Naive thymus-derived CD4-positive, alpha-beta T cell (primary cell): ENCODE measurements around the gene TLCD4. TPM values are rescaled to one million over a fixed set of nuclear protein-coding genes. Genes with fewer than 3 reads are reported as not detected.
A peak's percentile ranks its signal among the peaks of the same experiment; 100 is the strongest.

ENCODE experiments used
- ATAC-seq: fragments of 150-1000 bp; cut with Tn5 transposase; 2 replicates; pipeline ENCODE4 v1.10.0; 2021; ENCODE audit warnings: mild to moderate bottlenecking, moderate library complexity
- CTCF ChIA-PET: fragments of 350-600 bp; sonication (Branson Sonifier 250); formaldehyde crosslinking; loops from one replicate; lab custom pipeline; 2021; ENCODE audit warnings: antibody characterized with exemption; lab: Charles Lee
- POLR2A ChIA-PET: fragments of 350-600 bp; sonication (Branson Sonifier 250); formaldehyde crosslinking; loops from one replicate; lab custom pipeline; 2021; ENCODE audit warnings: antibody characterized with exemption, inconsistent platforms; lab: Charles Lee
- DNase-seq, 9 donors: peaks; one replicate each; pipeline versions ENCODE4 v3.0.0 to v3.0.0-alpha.2; 2020 to 2022; ENCODE audit warnings: mixed read lengths in 1 of 9
- H3K27ac ChIP-seq: one replicate; pipeline ENCODE4 v1.7.0; 2013; ENCODE audit warnings: mild to moderate bottlenecking, low read depth, low read length, moderate library complexity
- H3K27me3 ChIP-seq, 2 donors: one replicate each; pipeline ENCODE4 v1.7.0; 2013; ENCODE audit warnings: low read length in 2 of 2, mild to moderate bottlenecking in 2 of 2, moderate library complexity in 2 of 2; ENCODE audit not compliant: control insufficient read depth in 2 of 2, insufficient read depth in 2 of 2
- H3K36me3 ChIP-seq, 3 experiments: 1 replicate in 2 of 3; 2 replicates in 1 of 3; pipeline ENCODE4 v1.7.0; 2013; ENCODE audit warnings: low read length in 3 of 3, mild to moderate bottlenecking in 3 of 3, moderate library complexity in 1 of 3; ENCODE audit not compliant: insufficient read depth in 3 of 3, control insufficient read depth in 2 of 3
- H3K4me1 ChIP-seq, 2 donors: one replicate each; pipeline ENCODE4 v1.7.0; 2013; ENCODE audit warnings: low read length in 2 of 2, mild to moderate bottlenecking in 2 of 2, moderate library complexity in 1 of 2; ENCODE audit not compliant: control insufficient read depth in 2 of 2, insufficient read depth in 2 of 2
- H3K4me3 ChIP-seq: 2 replicates; pipeline ENCODE4 v1.7.0; 2013; ENCODE audit warnings: mild to moderate bottlenecking, low read length
- H3K9me3 ChIP-seq, 3 experiments: 1 replicate in 2 of 3; 2 replicates in 1 of 3; pipeline ENCODE4 v1.7.0; 2013; ENCODE audit warnings: low read length in 3 of 3; ENCODE audit not compliant: control insufficient read depth in 2 of 3
- H3K27ac Mint-ChIP-seq, 9 donors: one replicate each; pipeline ENCODE4 v1.8.0; 2020 to 2022; ENCODE audit warnings: mixed read lengths in 9 of 9, mild to moderate bottlenecking in 8 of 9, moderate library complexity in 5 of 9, inconsistent platforms in 2 of 9
- H3K27me3 Mint-ChIP-seq, 5 donors: one replicate each; pipeline ENCODE4 v1.8.0; 2021 to 2022; ENCODE audit warnings: mixed read lengths in 5 of 5, mild to moderate bottlenecking in 1 of 5
- H3K36me3 Mint-ChIP-seq, 5 donors: one replicate each; pipeline ENCODE4 v1.8.0; 2020 to 2022; ENCODE audit warnings: mixed read lengths in 5 of 5, mild to moderate bottlenecking in 3 of 5, inconsistent platforms in 1 of 5
- H3K4me1 Mint-ChIP-seq, 7 donors: one replicate each; pipeline ENCODE4 v1.8.0; 2020 to 2022; ENCODE audit warnings: mixed read lengths in 7 of 7, mild to moderate bottlenecking in 3 of 7, inconsistent platforms in 1 of 7
- H3K4me3 Mint-ChIP-seq, 10 donors: one replicate each; pipeline ENCODE4 v1.8.0; 2020 to 2022; ENCODE audit warnings: mild to moderate bottlenecking in 10 of 10, mixed read lengths in 10 of 10, moderate library complexity in 6 of 10, inconsistent platforms in 2 of 10
- H3K9me3 Mint-ChIP-seq, 11 donors: one replicate each; pipeline ENCODE4 v1.8.0; 2020 to 2022; ENCODE audit warnings: mixed read lengths in 11 of 11, mild to moderate bottlenecking in 4 of 11, inconsistent platforms in 1 of 11, moderate library complexity in 1 of 11
- intact Hi-C, 2 donors: fragments of 100-400 bp; cut with micrococcal nuclease; formaldehyde crosslinking; loops; one replicate each; pipeline ENCODE4 v1.15.1; 2023
- polyA plus RNA-seq, 2 donors: library from polyadenylated mRNA; unstranded; fragments of 300-500 nt; fragmentation: Illumina TruSeq; gene quantifications; one replicate each; pipeline ENCODE4 v1.2.3, GENCODE V29; 2021
- total RNA-seq, 6 experiments: library from RNA in 5 of 6; stranded (reverse) in 5 of 6; gene quantifications; 1 replicate in 5 of 6; 2 replicates in 1 of 6; pipeline ENCODE4 v1.2.3 and lab custom pipeline; 2021 to 2026

Gene TLCD4
- total and polyA plus RNA-seq, 7 experiments from 2014 or later: not detected

DNA sequence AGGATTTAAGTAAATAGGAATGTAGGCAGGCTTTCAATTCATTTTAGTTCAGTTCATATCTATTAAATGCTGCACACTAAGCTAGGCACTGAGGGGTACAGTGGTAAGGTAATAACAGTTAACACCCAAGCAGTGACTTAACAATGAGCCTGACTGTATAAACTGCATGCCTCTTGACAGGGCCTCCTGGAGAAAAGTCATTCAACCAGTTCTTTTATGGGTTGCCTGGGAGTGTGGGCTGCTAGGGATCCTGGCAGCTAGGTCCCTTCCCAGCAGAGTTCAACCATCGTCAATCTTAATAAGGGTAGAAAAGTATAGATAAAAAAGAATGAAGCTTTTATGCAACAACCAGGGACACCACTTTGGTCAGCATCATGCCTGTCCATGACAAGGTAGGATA lies 36.3 kb upstream of the TLCD4 start:
- Histone ChIP-seq H3K27ac (no peak overlapping the region), H3K27me3 (no peaks in the 10 kb centered on the region), H3K36me3 (no peaks in the 10 kb centered on the region), H3K4me3 (no peak overlapping the region), H3K9me3 (no peaks in the 10 kb centered on the region), H3K4me1 (no peaks in the 10 kb centered on the region)
- ChIA-PET POLR2A (interaction anchor here (1.7 kb wide), 1 partner anchor 8 kb away, joined by 5 read pairs; the partner anchor contains the start of gene ALG14), CTCF (interaction anchor here (1.1 kb wide), 1 partner anchor 20 kb away, joined by 3 read pairs; no protein-coding TSS in a partner anchor)
- Mint-ChIP-seq H3K27me3 (peaks cover 0 to 19% (median 12%) of the 10 kb centered on the region in 5 donors), H3K9me3 (no peaks in the 10 kb centered on the region), H3K4me1 (peaks cover 0 to 4% (median 0%) of the 10 kb centered on the region in 7 donors), H3K36me3 (no peaks in the 10 kb centered on the region), H3K4me3 (no peak overlapping the region), H3K27ac (no peak overlapping the region)
- DNase-seq: no peak
- ATAC-seq: no peak
- intact Hi-C loops: no loop called here

DNA sequence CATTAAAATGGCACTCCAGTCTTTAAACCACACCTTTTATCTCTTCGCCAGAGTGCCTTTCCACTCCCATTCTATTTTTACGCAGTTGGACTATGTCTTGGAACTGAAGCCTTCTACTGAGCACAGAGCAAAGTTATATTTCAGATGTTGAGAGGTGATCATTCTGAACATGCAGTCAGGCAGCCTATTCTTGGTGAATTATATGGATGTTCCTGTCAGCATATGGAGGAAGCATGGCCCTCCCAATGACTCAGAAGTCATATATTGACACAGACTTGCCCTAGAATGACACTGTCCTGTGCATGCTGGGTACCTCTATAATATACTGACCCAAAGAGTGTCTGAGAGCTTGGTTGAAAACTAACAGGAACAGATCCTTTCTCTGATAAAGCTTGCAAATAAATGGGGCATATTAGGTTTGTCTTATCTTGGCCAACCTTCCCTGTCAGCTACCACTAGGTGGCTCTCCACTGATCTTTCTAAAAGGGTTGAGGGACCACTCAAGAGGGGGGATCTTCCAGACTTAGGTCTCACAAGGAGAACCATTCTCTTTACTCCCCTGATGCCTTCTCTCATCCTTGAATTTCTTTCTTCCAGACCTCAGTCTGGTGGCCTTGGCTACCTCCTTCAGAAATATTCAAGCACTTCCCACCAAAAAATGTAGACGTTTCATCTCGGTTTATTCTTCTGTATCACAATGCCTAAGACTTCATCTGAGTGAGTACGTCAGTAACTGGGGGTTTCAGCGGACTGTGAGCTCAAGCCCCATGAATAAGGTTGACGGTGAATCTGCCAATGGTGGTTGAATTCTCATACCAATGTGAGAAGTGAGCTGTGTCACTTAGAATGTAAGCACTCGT lies 32.6 kb upstream of the TLCD4 start:
- ChIA-PET CTCF (interaction anchor here (0.6 to 1.7 kb wide), 5 partner anchors 11 to 230 kb away, joined by 3 to 8 read pairs (median 5); partner anchors contain the start of gene RWDD3), POLR2A (interaction anchor here (0.6 to 1.6 kb wide), 3 partner anchors 9 to 149 kb away, joined by 3 to 5 read pairs (median 5); partner anchors contain the start of genes ALG14 and RWDD3)
- Histone ChIP-seq H3K27ac (no peak overlapping the region), H3K4me1 (no peaks in the 10 kb centered on the region), H3K27me3 (no peaks in the 10 kb centered on the region), H3K9me3 (no peaks in the 10 kb centered on the region), H3K36me3 (no peaks in the 10 kb centered on the region), H3K4me3 (no peak overlapping the region)
- Mint-ChIP-seq H3K27me3 (peaks cover 0 to 29% (median 18%) of the 10 kb centered on the region in 5 donors), H3K36me3 (no peaks in the 10 kb centered on the region), H3K27ac (no peak overlapping the region), H3K9me3 (no peaks in the 10 kb centered on the region), H3K4me3 (no peak overlapping the region), H3K4me1 (peaks cover 0 to 4% (median 0%) of the 10 kb centered on the region in 7 donors)
- ATAC-seq (peak; percentile 72), DNase-seq (peak in 7 of 9 donors; percentile 7 to 26 (median 20))
- intact Hi-C loops: loop anchor here (1.0 kb wide), 2 partner anchors 11 to 150 kb away; partner anchors contain the start of gene RWDD3 (in 2 of the 2)

DNA sequence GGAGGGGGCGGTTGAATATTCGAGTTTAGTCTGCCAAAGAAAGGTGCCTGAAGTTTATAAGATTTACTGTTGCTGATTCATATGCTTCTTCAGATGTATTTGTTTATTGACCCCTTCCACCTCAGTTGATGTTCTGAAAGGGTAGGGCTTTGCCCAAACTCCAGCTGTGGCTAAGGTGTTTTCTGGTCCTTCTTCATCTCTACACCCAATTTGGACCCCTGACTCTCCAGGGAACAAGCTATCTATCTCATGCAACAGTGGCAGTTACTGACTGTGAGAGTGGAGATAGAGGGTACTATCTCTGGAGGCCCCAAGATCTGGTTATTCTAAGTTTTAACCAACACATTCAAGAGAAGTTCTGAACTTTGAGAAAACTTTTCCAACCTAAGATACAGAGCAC lies 31.8 kb upstream of the TLCD4 start:
- Histone ChIP-seq H3K27me3 (no peaks in the 10 kb centered on the region), H3K36me3 (no peaks in the 10 kb centered on the region), H3K9me3 (no peaks in the 10 kb centered on the region), H3K27ac (no peak overlapping the region), H3K4me3 (no peak overlapping the region), H3K4me1 (no peaks in the 10 kb centered on the region)
- intact Hi-C loops: no loop called here
- H3K4me1 Mint-ChIP-seq: peaks cover 0 to 4% (median 0%) of the 10 kb centered on the region in 7 donors
- DNase-seq (no peak), ATAC-seq (no peak)
- ChIA-PET POLR2A (interaction anchor here (1.5 kb wide), 1 partner anchor 149 kb away, joined by 5 read pairs; the partner anchor contains the start of gene RWDD3), CTCF (interaction anchor here (1.4 to 1.7 kb wide), 2 partner anchors 26 to 148 kb away, joined by 6 to 8 read pairs; partner anchors contain the start of gene RWDD3)
- no peak overlapping the region for H3K4me3 Mint-ChIP-seq
- H3K27ac Mint-ChIP-seq: no peak overlapping the region
- peaks cover 5 to 29% (median 19%) of the 10 kb centered on the region in 5 donors for H3K27me3 Mint-ChIP-seq
- H3K36me3 Mint-ChIP-seq: no peaks in the 10 kb centered on the region
- H3K9me3 Mint-ChIP-seq: peaks cover 0 to 3% (median 0%) of the 10 kb centered on the region in 11 donors

DNA sequence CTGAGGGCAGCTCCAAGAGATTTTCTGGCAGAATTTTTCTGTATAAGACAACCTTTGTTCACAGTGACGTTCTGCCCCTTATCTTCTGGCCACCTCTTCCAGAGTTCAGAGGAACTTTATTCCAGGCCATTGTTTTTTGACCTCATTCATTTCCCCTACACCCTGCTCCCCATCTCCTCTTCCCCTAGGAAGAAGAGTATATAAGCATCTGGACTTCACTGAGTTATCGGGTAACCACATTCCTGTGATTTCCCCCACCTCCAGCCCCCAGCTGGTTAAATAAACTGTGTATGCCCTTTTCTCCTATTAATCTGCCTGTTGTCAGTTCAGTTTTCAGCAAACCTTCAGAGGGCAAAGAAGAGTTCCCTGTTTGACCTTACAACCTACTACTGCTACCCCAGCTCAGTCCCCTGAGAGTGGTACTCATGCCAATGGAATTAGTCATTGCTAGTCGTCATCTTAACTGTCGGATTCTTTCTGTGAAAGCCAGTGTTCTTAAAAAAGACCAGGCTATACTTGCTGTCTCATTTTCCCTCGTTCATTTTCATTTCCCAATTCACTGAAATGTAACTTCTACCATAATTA lies 30.1 kb upstream of the TLCD4 start:
- peaks cover 8 to 29% (median 22%) of the 10 kb centered on the region in 5 donors for H3K27me3 Mint-ChIP-seq
- Histone ChIP-seq H3K36me3 (no peaks in the 10 kb centered on the region), H3K4me3 (no peak overlapping the region), H3K9me3 (no peaks in the 10 kb centered on the region), H3K27ac (no peak overlapping the region), H3K27me3 (no peaks in the 10 kb centered on the region), H3K4me1 (no peaks in the 10 kb centered on the region)
- peaks cover 0 to 4% (median 0%) of the 10 kb centered on the region in 7 donors for H3K4me1 Mint-ChIP-seq
- intact Hi-C loops: no loop called here
- no peak overlapping the region for H3K27ac Mint-ChIP-seq
- DNase-seq: no peak
- peaks cover 0 to 3% (median 0%) of the 10 kb centered on the region in 11 donors for H3K9me3 Mint-ChIP-seq
- CTCF ChIA-PET: no interaction called here
- no peak overlapping the region for H3K4me3 Mint-ChIP-seq
- no peak for ATAC-seq
- H3K36me3 Mint-ChIP-seq: no peaks in the 10 kb centered on the region
- POLR2A ChIA-PET: no interaction called here

DNA sequence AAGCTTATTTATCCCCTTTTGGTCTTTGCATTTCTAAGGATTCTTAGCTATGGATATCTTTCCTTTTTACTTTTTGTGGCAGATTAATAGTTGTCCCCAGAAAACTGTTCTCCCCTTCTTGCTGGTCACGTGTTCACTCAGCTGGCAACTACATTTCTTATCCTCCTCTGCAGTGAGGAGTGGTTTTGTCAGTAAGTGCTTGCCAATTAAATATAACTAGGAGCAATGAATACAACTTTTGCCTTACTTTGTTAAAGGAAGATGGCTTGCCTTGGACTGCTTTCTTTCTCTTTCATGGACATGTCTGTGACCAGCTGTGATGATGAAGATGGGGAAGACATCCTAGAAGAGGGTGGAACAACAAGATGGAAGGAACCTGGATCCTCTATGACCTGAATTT lies 28.9 kb upstream of the TLCD4 start:
- CTCF ChIA-PET: interaction anchor here (0.5 kb wide), 1 partner anchor 21 kb away, joined by 3 read pairs; no protein-coding TSS in a partner anchor
- H3K4me3 ChIP-seq: no peak overlapping the region
- POLR2A ChIA-PET: no interaction called here
- DNase-seq (no peak), ATAC-seq (no peak)
- H3K4me3 Mint-ChIP-seq: no peak overlapping the region
- no peaks in the 10 kb centered on the region for H3K36me3 ChIP-seq
- no peaks in the 10 kb centered on the region for H3K4me1 ChIP-seq
- peaks cover 0 to 3% (median 0%) of the 10 kb centered on the region in 11 donors for H3K9me3 Mint-ChIP-seq
- H3K27ac Mint-ChIP-seq: no peak overlapping the region
- peaks cover 13 to 20% (median 15%) of the 10 kb centered on the region in 5 donors for H3K27me3 Mint-ChIP-seq
- H3K9me3 ChIP-seq: no peaks in the 10 kb centered on the region
- intact Hi-C loops: no loop called here
- H3K36me3 Mint-ChIP-seq: no peaks in the 10 kb centered on the region
- no peaks in the 10 kb centered on the region for H3K27me3 ChIP-seq
- H3K4me1 Mint-ChIP-seq: peaks cover 0 to 4% (median 0%) of the 10 kb centered on the region in 7 donors
- H3K27ac ChIP-seq: no peak overlapping the region

DNA sequence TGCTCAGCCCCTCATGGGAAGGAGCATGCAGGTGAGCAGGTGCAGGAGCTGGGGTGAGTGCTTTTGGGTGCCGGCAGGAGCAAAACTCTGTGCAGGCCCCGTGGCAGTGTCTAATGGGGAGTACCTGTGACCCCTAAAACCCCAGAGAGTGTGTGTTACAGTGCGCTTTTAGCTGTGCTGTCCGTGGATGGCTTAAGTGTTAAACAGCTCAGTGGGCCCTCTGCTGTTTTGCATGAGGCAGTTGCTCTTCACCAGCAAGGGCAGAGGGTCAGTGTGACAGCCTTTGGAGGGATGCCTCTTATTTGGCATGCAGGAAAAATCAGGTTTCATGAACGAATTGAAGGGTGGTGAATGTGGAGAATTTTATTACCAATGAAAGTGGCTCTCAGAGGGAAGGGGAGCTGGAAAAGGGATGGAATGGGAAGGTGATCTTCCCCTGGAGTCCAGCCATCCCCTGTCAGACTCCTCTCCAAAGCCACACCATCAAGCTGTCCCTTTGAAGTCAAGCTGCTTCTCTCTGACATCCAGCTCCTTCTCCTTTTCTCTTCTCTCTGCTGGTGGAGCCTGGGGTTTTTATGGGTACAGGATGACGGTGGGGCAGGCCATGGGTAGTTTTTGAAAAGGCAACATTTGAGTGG lies 27.4 kb upstream of the TLCD4 start:
- Histone ChIP-seq H3K4me3 (no peak overlapping the region), H3K27ac (no peak overlapping the region), H3K4me1 (no peaks in the 10 kb centered on the region), H3K27me3 (no peaks in the 10 kb centered on the region), H3K36me3 (no peaks in the 10 kb centered on the region), H3K9me3 (no peaks in the 10 kb centered on the region)
- intact Hi-C loops: no loop called here
- DNase-seq (no peak), ATAC-seq (no peak)
- ChIA-PET POLR2A (no interaction called here), CTCF (interaction anchor here (0.6 kb wide), 1 partner anchor 55 kb away, joined by 3 read pairs; no protein-coding TSS in a partner anchor)
- Mint-ChIP-seq H3K4me1 (no peaks in the 10 kb centered on the region), H3K4me3 (no peak overlapping the region), H3K36me3 (no peaks in the 10 kb centered on the region), H3K9me3 (peaks cover 0 to 3% (median 0%) of the 10 kb centered on the region in 11 donors), H3K27ac (no peak overlapping the region), H3K27me3 (peaks cover 4 to 16% (median 14%) of the 10 kb centered on the region in 5 donors)
